Ovary (tissue), 9 donors: Measurements from ENCODE around the gene PIGC. TPM values are rescaled to one million over a fixed set of nuclear protein-coding genes. Genes with fewer than 3 reads are reported as not detected.

Source experiments
- DNase-seq, 5 donors: peaks; one replicate each; pipeline ENCODE4 v3.0.0-alpha.2; 2019 to 2020
- H3K27ac ChIP-seq, 2 donors: fragments of 200-600 bp; one replicate each; pipeline versions ENCODE4 v1.5.1 to v1.8.0; 2019 to 2022
- H3K27me3 ChIP-seq: fragments of 200-600 bp; one replicate; pipeline ENCODE4 v1.8.0; 2022
- H3K36me3 ChIP-seq: fragments of 200-600 bp; sonication (generic); one replicate; pipeline ENCODE4 v1.5.1; 2019
- H3K4me1 ChIP-seq: one replicate; pipeline ENCODE4 v1.8.1; 2013; ENCODE audit warnings: mild to moderate bottlenecking, moderate library complexity; ENCODE audit not compliant: insufficient read depth
- H3K4me3 ChIP-seq: fragments of 200-600 bp; sonication (generic); one replicate; pipeline ENCODE4 v1.5.1; 2017
- H3K9me3 ChIP-seq, 2 donors: fragments of 200-600 bp in 1 of 2; sonication (generic) in 1 of 2; one replicate each; pipeline versions ENCODE4 v1.5.1 to v1.8.1; 2013 to 2019; ENCODE audit warnings: mild to moderate bottlenecking in 1 of 2, moderate library complexity in 1 of 2
- EP300 ChIP-seq: sonication (generic); formaldehyde crosslinking; IDR thresholded peaks from one replicate; pipeline ENCODE4 v1.6.1; 2017; ENCODE audit warnings: antibody characterized with exemption
- POLR2A ChIP-seq: fragments of 450-650 bp; IDR thresholded peaks from one replicate; pipeline ENCODE4 v1.6.1; 2017; ENCODE audit warnings: antibody characterized with exemption, mild to moderate bottlenecking, moderate library complexity
- WGBS, 3 donors: extraction: QIAGEN DNeasy Blood & Tissue Kit in 1 of 3; methylation state at CpG; one replicate each; pipeline versions ENCODE4 v1.1.5 to v1.1.7; 2013 to 2017; 5-methylcytosine and 5-hydroxymethylcytosine counted together
- intact Hi-C, 4 donors: fragments of 100-400 bp; cut with DNase I; formaldehyde crosslinking; loops; one replicate each; pipeline versions ENCODE4 v1.11.0 to v1.15.1; 2022 to 2023
- polyA plus RNA-seq, 2 donors: library from polyadenylated mRNA; stranded (reverse); fragments of 200-250 nt in 1 of 2; fragments of 350-450 nt in 1 of 2; fragmentation: Illumina TruSeq in 1 of 2; extraction: RNeasy Lipid Tissue Mini Kit (QIAGEN cat#74804) in 1 of 2; gene quantifications; one replicate each; pipeline ENCODE4 v1.2.3, GENCODE V29; 2013 to 2014
- total RNA-seq, 7 donors: library from RNA; depleted of rRNA in 2 of 7; stranded (reverse); fragments of >200 nt in 2 of 7; fragmentation: NEBNext Ultra II Directional in 3 of 7; extraction: Animal tissue kit (Norgen Biotek cat#: 25700) in 3 of 7; gene quantifications; one replicate each; pipeline versions ENCODE4 v1.1.0 to v1.2.4, GENCODE V29; 2016 to 2023
- TF ChIP-seq, protein P1 (sequence below), 3 donors: fragments of 450-650 bp in 2 of 3; fragments of 200-600 bp in 1 of 3; IDR thresholded peaks; one replicate each; pipeline versions ENCODE4 v1.5.1 to v1.8.0; 2016 to 2022; ENCODE audit warnings: antibody characterized with exemption in 3 of 3, mild to moderate bottlenecking in 1 of 3
- donor health status: DM: no; HTN: no; CAD: no; lungs with moderate emphysema.
- donor health status: DM: no; HTN: no; CAD: no.
- donor health status: Bipolar disorder and iron deficiency.
- donor health status: DM: yes; HTN: yes; CAD: no.
- donor health status: DM: no; HTN: no; CAD: no.
- donor health status: DM: yes; HTN: yes; CAD: no.

The PIGC gene
- total and polyA plus RNA-seq, 9 donors, result 21.1 to 49.3 (median 25.1) TPM

DNA sequence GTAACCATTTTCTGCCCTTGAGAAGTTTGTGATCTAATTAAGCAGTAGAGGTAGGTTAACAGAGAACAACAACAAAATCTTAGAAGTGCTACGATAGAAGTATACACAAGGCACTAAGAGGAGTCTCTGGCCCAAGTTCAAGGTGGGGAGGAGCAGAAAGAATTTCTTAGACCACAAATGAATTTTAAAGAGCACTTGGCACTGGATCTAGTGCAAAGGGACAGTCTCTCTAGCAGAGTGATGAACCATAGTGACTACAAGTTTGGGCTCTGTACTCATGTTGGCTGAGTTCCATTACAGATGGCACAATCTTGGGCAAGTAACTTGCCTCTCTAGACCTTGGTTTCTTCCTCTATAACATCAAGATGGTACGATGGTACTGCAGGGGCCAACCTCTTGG is 33.3 kb upstream of the PIGC start:
- Histone ChIP-seq H3K9me3 (no peaks in the 10 kb centered on the region), H3K4me3 (no peak overlapping the region), H3K27ac (no peak overlapping the region), H3K27me3 (no peaks in the 10 kb centered on the region), H3K36me3 (no peaks in the 10 kb centered on the region), H3K4me1 (no peaks in the 10 kb centered on the region)
- TF ChIP-seq, protein P1, sequence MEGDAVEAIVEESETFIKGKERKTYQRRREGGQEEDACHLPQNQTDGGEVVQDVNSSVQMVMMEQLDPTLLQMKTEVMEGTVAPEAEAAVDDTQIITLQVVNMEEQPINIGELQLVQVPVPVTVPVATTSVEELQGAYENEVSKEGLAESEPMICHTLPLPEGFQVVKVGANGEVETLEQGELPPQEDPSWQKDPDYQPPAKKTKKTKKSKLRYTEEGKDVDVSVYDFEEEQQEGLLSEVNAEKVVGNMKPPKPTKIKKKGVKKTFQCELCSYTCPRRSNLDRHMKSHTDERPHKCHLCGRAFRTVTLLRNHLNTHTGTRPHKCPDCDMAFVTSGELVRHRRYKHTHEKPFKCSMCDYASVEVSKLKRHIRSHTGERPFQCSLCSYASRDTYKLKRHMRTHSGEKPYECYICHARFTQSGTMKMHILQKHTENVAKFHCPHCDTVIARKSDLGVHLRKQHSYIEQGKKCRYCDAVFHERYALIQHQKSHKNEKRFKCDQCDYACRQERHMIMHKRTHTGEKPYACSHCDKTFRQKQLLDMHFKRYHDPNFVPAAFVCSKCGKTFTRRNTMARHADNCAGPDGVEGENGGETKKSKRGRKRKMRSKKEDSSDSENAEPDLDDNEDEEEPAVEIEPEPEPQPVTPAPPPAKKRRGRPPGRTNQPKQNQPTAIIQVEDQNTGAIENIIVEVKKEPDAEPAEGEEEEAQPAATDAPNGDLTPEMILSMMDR (IDR thresholded peaks at IDR 0.05), result no peak
- no peak for TF ChIP-seq POLR2A
- TF ChIP-seq EP300, result no peak
- intact Hi-C loops, result no loop called here
- no peak for DNase-seq
- WGBS, 3 donors, result 54 to 72% (median 64%) methylated on average over 2 of the region's 2 CpGs

DNA sequence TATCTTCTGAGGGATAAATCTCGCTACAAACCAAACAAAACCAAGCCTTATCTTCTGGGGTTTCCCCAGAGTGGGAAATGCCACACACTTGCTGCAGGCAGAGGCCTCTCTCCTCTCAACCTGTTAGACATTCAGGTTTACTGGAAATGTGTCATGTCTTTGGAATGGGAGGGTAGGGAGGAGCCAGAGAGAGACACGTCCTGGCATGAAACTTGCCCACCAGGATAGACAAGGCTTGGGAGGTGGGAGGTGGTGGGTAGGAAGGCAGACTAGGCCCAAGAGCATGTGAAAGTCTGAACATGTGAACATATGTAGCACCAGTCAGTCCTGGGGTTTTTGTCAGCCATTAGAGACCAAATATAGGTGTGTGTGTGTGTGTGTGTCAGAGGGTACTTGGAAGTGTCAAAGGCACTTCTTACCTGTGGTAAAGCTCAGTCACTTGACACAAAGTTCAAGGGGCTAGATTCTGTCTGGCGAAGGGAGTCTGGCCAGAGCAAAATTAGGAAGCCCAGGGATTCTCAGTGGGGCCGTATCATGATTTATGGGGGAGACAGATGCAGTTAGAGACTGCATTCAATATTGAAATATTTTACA is 32.4 kb upstream of the PIGC start:
- H3K4me1 ChIP-seq, result no peaks in the 10 kb centered on the region
- no peaks in the 10 kb centered on the region for H3K9me3 ChIP-seq
- H3K4me3 ChIP-seq, result no peak overlapping the region
- H3K27ac ChIP-seq, result no peak overlapping the region
- no peaks in the 10 kb centered on the region for H3K36me3 ChIP-seq
- no peaks in the 10 kb centered on the region for H3K27me3 ChIP-seq
- intact Hi-C loops, result no loop called here
- TF ChIP-seq, protein P1 (IDR thresholded peaks at IDR 0.05), result no peak
- TF ChIP-seq EP300 (no peak), POLR2A (no peak)
- WGBS, 3 donors, result 60 to 77% (median 73%) methylated on average over 4 of the region's 4 CpGs
- DNase-seq, result no peak

DNA sequence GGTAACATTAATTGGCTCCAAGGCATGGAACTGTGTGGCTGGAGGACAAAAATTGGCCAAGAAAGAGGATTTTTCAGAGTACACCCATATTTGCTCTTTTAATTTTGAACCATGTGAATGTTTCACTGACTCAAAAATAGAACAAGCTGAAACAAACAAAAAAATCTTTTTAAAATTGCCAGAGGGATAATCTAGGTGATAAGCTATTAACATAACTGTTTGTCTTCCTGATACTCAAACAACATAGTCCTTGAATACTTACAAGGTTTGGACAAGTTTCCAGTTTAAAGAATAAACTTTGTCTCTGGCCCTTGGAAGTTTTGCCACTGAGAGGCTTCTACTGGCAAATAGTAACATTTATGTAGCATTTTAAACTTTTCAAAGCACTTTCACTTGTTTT is 30.0 kb upstream of the PIGC start:
- Histone ChIP-seq H3K27me3 (no peaks in the 10 kb centered on the region), H3K4me3 (no peak overlapping the region), H3K27ac (no peak overlapping the region), H3K9me3 (no peaks in the 10 kb centered on the region), H3K4me1 (no peaks in the 10 kb centered on the region), H3K36me3 (no peaks in the 10 kb centered on the region)
- TF ChIP-seq, protein P1 (IDR thresholded peaks at IDR 0.05), result no peak
- no peak for TF ChIP-seq EP300
- intact Hi-C loops, result no loop called here
- DNase-seq, result no peak

DNA sequence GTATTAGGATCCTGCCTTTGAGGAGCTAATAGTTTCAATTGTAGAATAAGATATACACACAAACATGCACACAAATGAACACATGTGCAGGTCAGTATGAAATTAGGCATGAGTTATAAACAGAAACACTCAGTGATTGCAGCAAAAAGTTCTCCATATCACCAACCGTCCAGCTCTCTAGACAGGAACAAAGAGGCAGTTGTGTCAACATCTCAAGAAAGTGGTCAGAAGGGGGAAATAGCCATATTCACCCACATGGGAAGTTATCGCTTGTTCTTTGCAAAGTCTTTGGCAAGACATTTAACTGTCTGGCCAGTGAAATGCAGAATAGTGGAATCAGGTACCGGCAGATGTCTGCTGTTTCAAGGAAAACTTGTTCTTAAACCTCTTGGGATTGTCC is 29.4 kb upstream of the PIGC start:
- no peak for TF ChIP-seq EP300
- TF ChIP-seq, protein P1 (IDR thresholded peaks at IDR 0.05), result no peak
- TF ChIP-seq POLR2A, result no peak
- Histone ChIP-seq H3K27me3 (no peaks in the 10 kb centered on the region), H3K4me3 (no peak overlapping the region), H3K4me1 (no peaks in the 10 kb centered on the region), H3K27ac (no peak overlapping the region), H3K36me3 (no peaks in the 10 kb centered on the region), H3K9me3 (no peaks in the 10 kb centered on the region)
- no peak for DNase-seq
- intact Hi-C loops, result no loop called here
- 32 to 47% (median 33%) methylated on average over 3 of the region's 3 CpGs for WGBS, 3 donors
